Stimulated activated CD4-positive, alpha-beta T cell treated with anti-CD3 and anti-CD28 coated beads, TNF-alpha, amount 100 ng/mL, for 1 hour (primary cell): ENCODE measurements around the gene ADORA2A.
A peak's percentile ranks its signal among the peaks of the same experiment; 100 is the strongest.

ENCODE experiments used
- DNase-seq, 3 donors: peaks; one replicate each; pipeline ENCODE4 v3.0.0-alpha.2; 2020; ENCODE audit warnings: low read depth in 3 of 3, low spot score in 1 of 3

Gene ADORA2A

DNA sequence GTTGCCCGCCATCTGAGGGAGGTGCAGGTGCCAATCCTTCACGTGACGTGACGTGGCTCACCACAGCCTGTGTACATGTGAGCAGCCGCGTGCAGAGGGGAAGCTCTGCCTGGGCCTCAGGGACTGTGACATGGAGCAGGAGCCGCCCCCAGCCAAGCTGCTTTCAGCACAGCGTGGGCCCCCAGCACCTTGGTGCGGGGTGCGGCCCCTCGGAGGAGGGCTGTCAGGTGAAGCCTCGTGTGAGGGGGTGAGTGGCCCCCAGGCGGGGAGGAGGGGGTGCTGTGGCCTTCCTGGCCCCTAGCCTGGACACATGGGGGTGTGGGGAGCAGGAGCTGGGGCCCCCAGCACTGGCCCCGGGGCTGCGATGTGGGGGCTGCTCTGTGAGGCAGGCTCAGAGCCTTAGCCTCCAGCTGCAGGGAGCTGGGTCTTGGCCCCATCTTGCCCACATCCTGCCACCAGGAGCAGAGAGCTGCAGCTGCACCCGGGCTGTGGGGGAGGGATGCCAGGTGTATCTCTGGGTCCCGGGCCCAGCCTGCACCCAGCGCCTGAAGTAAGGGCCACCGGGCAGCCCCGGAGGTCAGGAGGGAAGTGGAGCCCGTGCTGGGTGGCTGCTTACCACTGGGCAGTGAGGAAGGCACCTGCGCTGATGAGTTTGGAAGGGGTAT is at the start of gene ADORA2A:
TSS of gene ADORA2A (plus strand) at position 100 of the 665 bp plus-strand sequence. CDS start 5,806 bp downstream, outside the sequence.
- DNase-seq: peak; percentile 52 to 69 (median 64)

GRCh38 chr22:24379536-24379935 is 47.9 kb upstream of the ADORA2A start:
- no peak for DNase-seq

DNA sequence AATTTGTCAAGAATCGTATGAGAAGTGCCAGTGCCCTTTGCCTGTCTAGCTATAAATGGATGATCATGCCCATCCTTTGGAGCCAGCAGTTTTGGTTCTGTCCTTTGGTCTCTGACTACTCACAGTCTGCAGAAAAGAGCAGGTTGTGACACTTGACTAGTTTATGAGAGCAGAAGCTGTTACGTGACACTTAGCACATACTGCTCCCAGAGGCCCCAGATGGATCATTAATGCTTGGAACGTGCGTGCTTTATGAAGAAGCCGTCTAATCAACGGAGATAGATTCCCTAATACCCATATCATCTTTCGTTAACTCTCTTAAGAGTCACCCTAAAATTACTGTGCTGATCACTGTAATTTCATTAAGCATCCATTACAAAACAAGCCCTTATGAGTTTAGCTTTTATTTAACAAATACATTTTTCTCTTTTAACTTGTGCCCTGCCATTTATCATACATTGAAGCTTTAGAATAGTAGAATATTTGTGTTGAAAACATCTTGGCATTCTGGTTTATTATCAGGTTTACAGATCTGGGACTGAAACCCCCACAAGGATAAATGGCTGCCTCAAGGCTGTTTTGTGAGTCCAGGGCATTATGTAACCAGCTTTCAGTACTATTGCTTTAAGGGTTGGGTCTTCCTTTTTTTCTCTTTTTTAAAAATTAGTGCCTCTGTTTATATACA is 47.0 kb upstream of the ADORA2A start:
- DNase-seq: no peak

DNA sequence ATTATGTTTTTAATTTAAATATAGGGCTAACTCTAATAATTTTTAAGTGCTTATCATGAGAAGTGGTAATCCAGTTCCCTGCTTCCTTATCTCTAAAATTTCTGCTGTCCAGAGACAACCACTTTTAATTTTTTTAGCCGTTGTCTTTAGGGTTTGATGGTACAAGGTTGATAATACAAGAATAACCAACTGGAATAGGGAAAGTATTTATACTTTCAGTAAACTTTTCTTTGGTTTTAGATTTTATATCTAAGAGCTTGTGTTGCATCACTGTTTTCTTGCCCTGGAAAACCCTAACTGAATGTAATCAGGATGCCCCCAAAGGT is 46.5 kb upstream of the ADORA2A start:
- no peak for DNase-seq

DNA sequence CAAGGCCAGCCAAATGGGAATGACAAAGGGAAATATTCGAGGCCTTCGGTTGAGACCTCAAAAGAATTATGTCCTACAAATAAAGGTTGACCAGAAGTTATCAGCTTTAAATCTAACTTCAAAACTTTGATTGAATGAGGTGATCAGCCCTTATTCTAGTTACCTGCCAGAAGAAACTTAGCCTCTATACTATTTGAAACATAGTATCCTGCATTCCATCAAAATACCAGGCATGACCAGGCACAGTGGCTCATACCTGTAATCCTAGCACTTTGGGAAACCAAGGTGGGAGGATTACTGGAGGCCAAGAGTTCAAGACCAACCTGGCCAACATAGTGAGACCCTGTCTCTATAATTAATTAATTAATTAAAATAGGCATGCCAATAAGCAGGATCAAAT is 44.3 kb upstream of the ADORA2A start:
- no peak for DNase-seq

GRCh38 chr22:24384131-24384530 is 43.3 kb upstream of the ADORA2A start:
- no peak for DNase-seq

DNA sequence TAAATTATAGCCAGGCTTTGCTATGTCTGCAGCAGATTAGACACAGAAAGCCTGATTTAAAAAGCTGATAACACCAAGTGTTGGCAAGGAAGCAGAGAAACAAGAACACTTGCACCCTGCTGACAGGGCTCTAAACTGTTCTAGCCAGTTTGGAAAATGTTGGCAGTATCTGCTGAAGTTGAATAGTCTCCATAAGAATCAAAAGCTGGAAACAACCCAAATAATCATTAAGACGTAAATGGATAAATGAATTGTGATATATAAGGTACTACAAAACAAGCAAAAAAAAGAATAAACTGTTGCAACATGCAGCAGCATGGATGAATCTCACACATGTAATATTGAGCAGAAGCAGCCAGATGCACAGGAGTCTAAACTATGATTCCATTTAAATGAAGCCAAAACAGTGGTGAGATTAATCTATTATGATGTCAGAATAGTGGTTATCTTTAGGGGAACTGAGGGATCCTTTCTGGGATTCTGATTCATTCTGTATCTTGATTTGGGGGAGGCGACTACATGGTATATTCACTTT is 40.4 kb upstream of the ADORA2A start:
- DNase-seq: no peak

GRCh38 chr22:24389680-24390079 is 37.7 kb upstream of the ADORA2A start:
- no peak for DNase-seq

DNA sequence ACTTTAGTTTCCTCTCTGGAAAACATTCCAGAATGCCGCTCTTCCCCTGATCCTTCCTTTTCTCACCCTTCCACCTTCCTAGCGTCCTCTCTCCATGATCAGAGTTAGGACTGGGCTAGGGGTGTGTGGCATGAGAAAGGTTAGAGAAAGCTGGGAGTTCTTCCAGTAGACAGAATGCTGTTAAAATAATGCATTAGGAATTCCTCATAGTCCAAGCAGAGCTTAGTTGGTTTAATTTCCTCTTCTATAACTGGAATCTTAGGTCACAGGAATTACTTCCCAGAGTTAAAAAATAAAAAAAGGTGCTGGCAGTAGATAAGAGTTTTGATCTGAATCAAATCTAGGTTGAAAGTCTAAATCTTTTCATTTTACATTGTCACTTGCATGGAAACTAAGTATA is 37.2 kb upstream of the ADORA2A start:
- DNase-seq: no peak

- no peak for DNase-seq
Measured at GRCh38 chr22:24390576-24390975, 36.8 kb upstream of the ADORA2A start.

DNA sequence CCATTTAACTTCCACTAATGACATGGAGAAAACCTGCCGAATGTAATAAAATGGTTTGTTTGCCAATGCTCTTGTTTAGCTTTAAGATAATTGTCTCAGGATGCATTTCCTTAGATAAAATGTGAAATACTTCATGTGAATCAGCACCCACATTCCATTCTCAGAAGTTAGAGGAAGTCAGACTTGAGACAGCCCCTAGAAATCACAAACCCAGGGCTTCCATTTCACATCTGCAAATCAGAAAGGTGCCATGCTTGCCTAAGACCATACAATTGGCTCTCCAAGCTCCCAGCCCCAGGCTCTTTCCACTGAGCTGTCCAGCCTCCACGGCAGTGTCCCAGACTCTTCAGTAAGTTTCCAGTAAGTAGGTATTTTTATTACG is 35.6 kb upstream of the ADORA2A start:
- DNase-seq: no peak

GRCh38 chr22:24392218-24392931 is 35.0 kb upstream of the ADORA2A start:
- no peak for DNase-seq

DNA sequence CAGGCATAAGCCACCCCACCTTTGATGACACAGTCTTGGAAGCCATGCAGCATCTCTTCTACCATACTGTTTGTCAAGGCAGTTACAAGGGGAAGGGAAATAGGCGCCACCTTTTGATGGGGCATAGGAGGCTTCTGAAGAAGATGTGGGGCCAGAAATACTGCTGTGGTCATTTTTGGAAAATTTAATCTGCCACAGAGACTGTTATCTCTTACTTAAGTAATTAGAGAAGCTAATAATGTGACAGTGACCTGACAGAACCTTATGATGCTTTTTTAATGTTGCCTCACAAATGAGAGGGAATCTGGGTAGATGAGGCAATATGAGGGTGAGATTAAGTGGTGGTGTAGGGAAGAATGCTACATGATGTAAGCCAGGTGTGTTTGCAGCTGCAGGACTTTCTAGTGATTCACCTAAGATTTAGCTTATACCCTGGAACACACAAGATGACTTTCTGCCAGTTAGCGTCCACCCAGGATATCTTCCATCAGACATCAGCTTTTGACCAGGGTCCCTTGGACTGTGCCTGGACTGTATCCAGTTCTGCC is 34.3 kb upstream of the ADORA2A start:
- no peak for DNase-seq

- DNase-seq: no peak
Measured at GRCh38 chr22:24393848-24394247, 33.6 kb upstream of the ADORA2A start.

- no peak for DNase-seq
Measured at GRCh38 chr22:24394254-24394653, 33.1 kb upstream of the ADORA2A start.

DNA sequence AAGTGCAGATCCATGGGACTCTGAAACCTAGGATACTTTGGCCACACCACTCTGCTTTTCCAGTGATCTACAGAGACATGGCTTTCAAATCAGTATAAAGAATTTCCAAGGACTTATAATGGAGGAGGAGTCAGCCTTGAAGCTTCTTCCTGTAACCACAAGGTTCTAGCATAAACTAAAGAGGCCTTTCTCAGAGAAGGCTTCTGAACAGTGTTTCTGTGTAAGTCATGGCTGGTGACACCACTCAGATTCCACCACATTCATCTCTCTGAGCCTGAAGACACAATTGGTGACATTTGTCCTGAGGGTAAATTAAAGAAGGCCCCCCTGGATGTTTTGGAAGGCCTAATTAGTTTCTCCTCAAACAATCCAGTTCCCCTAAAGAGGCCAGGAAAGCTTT is 29.0 kb upstream of the ADORA2A start:
- DNase-seq: no peak

DNA sequence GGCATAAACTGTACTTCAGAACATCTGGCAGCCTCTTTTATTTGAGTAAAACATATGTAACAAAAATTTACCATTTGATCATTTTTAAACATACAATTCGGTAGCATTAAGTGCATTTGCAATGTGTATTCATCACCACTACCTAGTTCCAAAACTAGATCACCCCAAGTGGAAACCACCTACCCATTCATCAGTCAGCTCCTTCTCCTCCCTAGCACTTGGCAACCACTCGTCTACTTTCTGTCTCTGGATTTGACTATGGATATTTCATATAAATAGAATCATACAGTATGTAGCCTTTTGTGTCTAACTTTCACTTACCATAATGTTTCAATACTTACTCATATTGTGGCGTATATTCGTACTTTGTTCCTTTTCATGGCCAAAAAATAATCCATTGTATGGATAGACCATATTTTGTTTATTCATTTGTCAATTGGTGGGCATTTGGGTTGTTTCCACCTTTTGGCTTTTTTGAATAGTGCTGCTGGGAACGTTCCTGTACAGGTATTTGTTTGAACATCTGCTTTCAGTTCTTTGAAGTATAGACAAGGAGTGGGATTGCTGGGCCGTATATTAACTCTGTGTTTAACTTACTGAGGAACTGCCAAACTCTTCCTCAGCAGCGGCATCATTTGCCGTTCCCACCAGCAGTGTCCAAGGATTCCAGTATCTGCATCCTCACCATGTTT is 27.2 kb upstream of the ADORA2A start:
- DNase-seq: no peak

DNA sequence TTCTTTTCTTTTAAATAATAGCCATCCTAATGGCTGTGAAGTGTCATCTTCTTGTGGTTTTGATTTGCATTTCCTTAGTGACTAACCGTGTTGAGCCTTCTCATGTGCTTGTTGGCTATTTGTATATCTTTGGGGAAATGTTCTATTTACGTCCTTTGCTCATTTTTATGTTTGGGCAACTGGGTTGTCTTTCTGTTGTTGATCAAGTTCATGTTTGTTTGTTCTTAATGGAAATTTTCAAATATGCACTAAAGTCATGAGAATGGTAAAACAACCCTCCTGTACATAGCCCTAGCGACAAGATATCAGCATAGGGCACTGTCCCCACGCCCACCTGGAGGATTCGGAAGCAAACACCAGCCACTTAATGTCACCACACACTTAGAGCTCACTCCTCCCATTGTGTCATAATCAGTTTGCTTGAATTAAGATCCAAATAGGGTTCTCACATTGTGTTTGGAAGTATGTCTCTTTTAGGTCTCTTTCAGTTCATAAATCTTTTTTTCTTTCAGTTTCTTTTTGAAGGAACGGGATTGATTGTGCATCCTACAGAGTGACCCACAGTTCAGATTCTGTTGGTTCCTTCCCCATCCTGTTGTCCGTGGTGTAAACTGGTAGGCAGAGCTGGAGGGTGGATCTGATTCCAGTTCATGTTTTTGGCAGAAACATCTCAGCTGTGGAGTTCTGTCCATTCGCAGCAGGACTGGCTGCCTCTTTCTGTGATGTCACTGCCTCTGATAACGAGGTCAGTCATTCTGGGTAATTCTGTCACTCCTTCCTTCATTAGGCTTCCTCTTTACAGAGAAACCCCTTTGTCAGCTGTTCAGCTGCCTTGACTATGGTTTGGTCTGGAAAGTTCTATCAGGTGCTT is 26.4 kb upstream of the ADORA2A start:
- no peak for DNase-seq

DNA sequence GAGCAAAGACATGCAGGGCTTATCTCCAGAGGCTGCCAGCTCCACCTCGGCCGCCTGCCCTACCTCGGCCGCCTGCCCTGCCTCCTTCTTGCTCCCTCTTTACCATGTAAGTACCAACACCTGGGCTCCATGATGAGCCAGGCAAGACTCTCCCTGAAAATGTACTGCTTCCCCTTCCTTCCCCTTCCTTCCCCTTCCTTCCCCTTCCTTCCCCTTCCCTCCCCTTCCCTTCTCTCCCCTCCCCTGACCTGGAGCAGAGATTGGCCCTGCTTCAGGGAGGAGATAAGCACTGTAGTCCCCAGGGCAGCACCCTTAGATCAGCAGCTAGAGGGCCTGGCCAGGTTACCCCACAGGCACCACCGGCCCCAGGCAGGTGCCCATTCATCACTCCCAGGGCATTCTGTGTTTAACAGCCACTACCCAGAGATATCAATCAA is 25.4 kb upstream of the ADORA2A start:
- no peak for DNase-seq

DNA sequence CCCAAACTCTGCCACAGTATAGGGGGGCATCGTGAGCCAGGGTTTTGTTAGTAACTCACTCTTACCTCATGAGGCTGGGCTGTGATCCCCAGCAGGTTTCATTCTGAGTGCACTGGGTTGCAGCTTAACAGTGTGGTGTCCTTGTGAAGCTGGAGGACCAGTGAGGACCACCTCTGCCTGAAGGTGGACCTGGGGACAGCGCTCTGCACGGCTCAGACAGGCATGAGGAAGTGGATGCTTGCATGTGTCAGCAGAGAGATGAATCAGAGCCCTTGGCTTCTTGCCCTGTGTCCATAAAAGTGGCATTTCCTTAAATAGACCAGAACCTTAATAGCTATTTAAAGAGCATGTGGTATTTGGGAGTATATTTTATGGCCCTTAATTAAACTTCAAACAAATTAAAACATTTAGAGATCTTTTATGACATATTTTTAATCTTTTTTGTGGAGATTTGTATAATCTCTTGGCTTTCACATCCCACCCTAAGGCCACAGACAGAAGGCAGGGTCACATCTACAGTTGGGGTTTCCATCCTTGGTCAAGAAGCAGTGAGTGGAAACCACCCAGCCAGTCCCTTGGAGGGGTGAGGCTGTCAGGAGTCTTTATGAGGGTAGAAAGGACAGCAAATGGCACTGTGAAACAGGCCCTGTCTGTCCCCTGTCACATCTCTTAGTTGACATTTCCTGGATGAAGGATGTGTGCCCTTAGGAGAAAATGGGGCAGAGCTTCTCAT is 24.8 kb upstream of the ADORA2A start:
- DNase-seq: no peak
